ENCODE results near the gene CUX1.
"Not testable (repeated sequence)": the region's sequence is repeated elsewhere in the genome, so short reads cannot be mapped to it uniquely, and the experiment has no call there.

CUX1 gene

DNA sequence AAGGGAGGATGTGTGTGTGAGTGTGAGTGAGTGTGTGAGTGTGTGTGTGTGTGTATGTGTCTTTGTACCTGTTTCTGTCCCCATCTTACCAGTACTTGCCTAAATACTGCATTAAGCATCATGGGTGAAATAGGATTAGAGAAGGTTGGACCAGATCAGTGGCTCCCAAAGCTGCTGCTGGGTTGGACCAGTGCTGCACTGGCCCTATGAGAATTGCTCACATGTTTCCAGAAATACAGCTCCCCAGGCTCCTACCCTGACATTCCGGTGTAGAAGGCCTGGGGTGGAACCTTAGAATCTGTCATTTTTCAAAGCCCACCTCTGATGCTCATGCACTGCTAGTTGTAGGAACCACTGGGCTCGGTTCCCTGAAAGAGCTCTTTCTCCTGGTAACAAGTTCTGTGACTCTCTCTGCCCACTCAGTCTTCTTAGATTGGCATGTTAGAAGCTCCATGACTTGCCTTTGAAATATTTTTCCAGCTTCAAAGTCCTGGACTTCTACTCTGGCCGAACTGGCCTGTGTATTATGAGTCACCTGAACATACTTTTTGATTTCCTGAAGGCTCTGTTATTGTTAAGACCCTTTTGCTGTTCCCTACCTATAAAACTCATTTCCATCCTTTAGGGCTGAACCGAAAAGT lies 224.7 kb downstream of the CUX1 start:
- DNase-seq (ENCODE audit: low read depth, low spot score): no peak
- ChIA-PET POLR2A (no interaction called here), CTCF (no interaction called here)
- H3K4me3 ChIP-seq (ENCODE audit: low read depth, low read length): no peak overlapping the region
- TF ChIP-seq, protein P1, sequence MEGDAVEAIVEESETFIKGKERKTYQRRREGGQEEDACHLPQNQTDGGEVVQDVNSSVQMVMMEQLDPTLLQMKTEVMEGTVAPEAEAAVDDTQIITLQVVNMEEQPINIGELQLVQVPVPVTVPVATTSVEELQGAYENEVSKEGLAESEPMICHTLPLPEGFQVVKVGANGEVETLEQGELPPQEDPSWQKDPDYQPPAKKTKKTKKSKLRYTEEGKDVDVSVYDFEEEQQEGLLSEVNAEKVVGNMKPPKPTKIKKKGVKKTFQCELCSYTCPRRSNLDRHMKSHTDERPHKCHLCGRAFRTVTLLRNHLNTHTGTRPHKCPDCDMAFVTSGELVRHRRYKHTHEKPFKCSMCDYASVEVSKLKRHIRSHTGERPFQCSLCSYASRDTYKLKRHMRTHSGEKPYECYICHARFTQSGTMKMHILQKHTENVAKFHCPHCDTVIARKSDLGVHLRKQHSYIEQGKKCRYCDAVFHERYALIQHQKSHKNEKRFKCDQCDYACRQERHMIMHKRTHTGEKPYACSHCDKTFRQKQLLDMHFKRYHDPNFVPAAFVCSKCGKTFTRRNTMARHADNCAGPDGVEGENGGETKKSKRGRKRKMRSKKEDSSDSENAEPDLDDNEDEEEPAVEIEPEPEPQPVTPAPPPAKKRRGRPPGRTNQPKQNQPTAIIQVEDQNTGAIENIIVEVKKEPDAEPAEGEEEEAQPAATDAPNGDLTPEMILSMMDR (IDR thresholded peaks at IDR 0.05; ENCODE audit: insufficient read depth, low read length, missing control alignments): no peak

DNA sequence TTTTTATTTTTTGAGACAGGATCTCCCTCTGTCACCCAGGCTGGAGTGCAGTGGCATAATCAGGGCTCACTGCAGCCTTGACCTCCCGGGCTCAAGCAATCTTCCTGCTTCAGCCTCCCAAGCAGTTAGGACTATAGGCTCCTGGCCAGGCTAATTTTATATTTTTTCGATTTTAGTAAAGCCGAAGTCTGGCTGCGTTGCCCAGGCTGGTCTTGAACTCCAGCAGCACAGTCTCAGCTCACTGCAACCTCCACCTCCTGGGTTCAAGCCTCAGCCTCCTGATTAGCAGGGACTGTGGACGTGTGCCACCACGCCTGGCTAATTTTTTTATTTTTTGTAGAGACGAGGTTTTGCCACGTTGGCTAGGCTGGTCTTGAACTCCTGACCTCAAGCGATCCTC lies 225.4 kb downstream of the CUX1 start:
- CTCF ChIA-PET; DNase-seq (ENCODE audit: low read depth, low spot score); POLR2A ChIA-PET; H3K4me3 ChIP-seq (ENCODE audit: low read depth, low read length): not testable (repeated sequence)

DNA sequence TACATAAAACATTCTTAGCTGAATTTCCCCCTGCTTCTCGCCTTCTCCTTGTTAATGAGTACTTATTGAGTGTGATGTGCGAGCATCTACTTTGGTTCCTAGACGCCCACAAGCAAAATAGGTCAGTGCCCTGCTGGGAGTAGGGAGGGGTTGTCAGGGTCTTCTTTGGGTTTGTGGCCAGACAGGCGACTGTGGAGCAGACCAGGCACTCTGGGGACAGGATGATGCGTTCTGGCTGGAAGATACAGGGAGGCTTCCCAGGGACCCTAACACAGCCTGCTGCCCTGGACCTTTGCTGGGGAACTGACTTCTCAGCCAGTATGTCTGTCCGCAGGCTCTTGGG lies 227.2 kb downstream of the CUX1 start:
- no peak for DNase-seq (ENCODE audit: low read depth, low spot score)
- CTCF ChIA-PET: no interaction called here
- TF ChIP-seq, protein P1 (IDR thresholded peaks at IDR 0.05; ENCODE audit: insufficient read depth, low read length, missing control alignments): no peak
- POLR2A ChIA-PET: interaction anchor here (1.1 kb wide), 1 partner anchor 50 kb away, joined by 4 read pairs; no protein-coding TSS in a partner anchor
- H3K4me3 ChIP-seq (ENCODE audit: low read depth, low read length): no peak overlapping the region; the same call in 1 of the 2 replicates

GRCh38 chr7:102044984-102045673 lies 227.7 kb downstream of the CUX1 start:
- no peak overlapping the region for H3K4me3 ChIP-seq (ENCODE audit: low read depth, low read length)
- ChIA-PET POLR2A (interaction anchor here (0.7 to 1.4 kb wide), 4 partner anchors 49 to 189 kb away, joined by 3 to 4 read pairs (median 3); no protein-coding TSS in a partner anchor), CTCF (no interaction called here)
- TF ChIP-seq, protein P1 (IDR thresholded peaks at IDR 0.05; ENCODE audit: insufficient read depth, low read length, missing control alignments): no peak
- peak; percentile 75 for DNase-seq (ENCODE audit: low read depth, low spot score)

DNA sequence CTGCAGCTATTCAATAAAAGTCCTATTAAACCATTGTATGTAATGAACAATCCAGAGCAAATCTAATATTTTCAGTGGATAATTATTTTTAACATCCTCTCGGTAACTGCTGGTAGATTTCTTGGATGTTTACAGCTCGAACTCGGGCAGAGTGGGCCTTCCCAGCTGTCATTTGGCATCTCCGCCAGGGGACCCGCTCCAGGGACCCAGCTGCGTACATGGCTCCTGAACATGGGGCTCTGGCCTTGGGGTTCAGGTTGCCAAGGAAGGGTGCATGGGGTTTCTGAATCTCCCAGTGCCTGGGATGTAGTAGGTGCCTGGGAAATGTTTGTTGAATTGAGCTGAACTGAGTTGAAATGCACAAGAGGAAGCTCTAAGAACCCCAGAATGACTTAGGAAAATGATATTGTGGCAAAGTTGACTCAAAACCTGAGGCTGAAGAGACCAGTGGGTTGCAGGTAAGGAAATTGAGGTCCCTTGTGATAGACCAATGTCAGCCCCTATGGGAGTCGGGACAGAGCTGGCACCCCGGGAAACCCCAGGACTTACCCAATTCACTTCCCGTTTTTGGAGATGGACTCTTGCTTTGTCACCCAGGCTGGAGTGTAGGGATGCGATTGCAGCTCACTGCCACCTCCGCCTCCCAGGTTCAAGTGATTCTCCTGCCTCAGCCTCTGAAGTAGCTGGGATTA lies 228.4 kb downstream of the CUX1 start:
- TF ChIP-seq, protein P1 (IDR thresholded peaks at IDR 0.05; ENCODE audit: insufficient read depth, low read length, missing control alignments): no peak
- H3K4me3 ChIP-seq (ENCODE audit: low read depth, low read length): no peak overlapping the region; the same call in none of the 2 replicates
- POLR2A ChIA-PET: interaction anchor here (0.5 to 1.4 kb wide), 7 partner anchors 15 to 189 kb away, joined by 3 to 4 read pairs (median 3); no protein-coding TSS in a partner anchor
- DNase-seq (ENCODE audit: low read depth, low spot score): no peak
- CTCF ChIA-PET: interaction anchor here (1.5 kb wide), 1 partner anchor 357 kb away, joined by 3 read pairs; no protein-coding TSS in a partner anchor

- POLR2A ChIA-PET: interaction anchor here (0.5 to 1.4 kb wide), 4 partner anchors 14 to 105 kb away, joined by 3 to 4 read pairs (median 3); no protein-coding TSS in a partner anchor
- CTCF ChIA-PET: interaction anchor here (1.5 kb wide), 1 partner anchor 358 kb away, joined by 3 read pairs; no protein-coding TSS in a partner anchor
- H3K4me3 ChIP-seq (ENCODE audit: low read depth, low read length): no peak overlapping the region
- TF ChIP-seq, protein P1 (IDR thresholded peaks at IDR 0.05; ENCODE audit: insufficient read depth, low read length, missing control alignments): no peak
- no peak for DNase-seq (ENCODE audit: low read depth, low spot score)
These were observed 229.1 kb downstream of the CUX1 start for GRCh38 chr7:102046373-102047117.
